Right cardiac atrium (tissue), 5 donors: ENCODE data around the gene DRGX. TPM values are rescaled to one million over a fixed set of nuclear protein-coding genes. Genes with fewer than 3 reads are reported as not detected.

Experiments used
- ATAC-seq, 2 donors: fragments of 200-7000 bp; cut with Tn5 transposase; one replicate each; pipeline versions ENCODE4 v1.8.0 to v1.9.1; 2020; ENCODE audit warnings: moderate library complexity in 2 of 2, mild to moderate bottlenecking in 1 of 2
- DNase-seq, 3 donors: peaks; one replicate each; pipeline ENCODE4 v3.0.0-alpha.2; 2020
- H3K27ac ChIP-seq: one replicate; pipeline ENCODE4 v1.5.1; 2013; ENCODE audit warnings: mild to moderate bottlenecking, low read length, control low read depth, moderate library complexity
- H3K27me3 ChIP-seq: one replicate; pipeline ENCODE4 v1.6.1; 2013; ENCODE audit not compliant: control insufficient read depth, insufficient read depth
- H3K4me1 ChIP-seq: one replicate; pipeline ENCODE4 v1.6.1; 2013; ENCODE audit warnings: low read length; ENCODE audit not compliant: control insufficient read depth, insufficient read depth
- H3K4me3 ChIP-seq: one replicate; pipeline ENCODE4 v1.5.1; 2013; ENCODE audit warnings: low read length, control low read depth
- H3K9me3 ChIP-seq: one replicate; pipeline ENCODE4 v1.6.1; 2013; ENCODE audit warnings: low read length; ENCODE audit not compliant: control insufficient read depth
- WGBS: extraction: QIAGEN DNeasy Blood & Tissue Kit; methylation state at CpG from one replicate; pipeline ENCODE4 v1.1.7; 2013; 5-methylcytosine and 5-hydroxymethylcytosine counted together
- intact Hi-C, 4 donors: fragments of 100-400 bp; cut with DNase I; formaldehyde crosslinking; loops; one replicate each; pipeline versions ENCODE4 v1.11.0 to v1.14.0; 2022 to 2023
- polyA plus RNA-seq: library from polyadenylated mRNA; stranded (reverse); fragments of 200-250 nt; gene quantifications from one replicate; pipeline ENCODE4 v1.2.3, GENCODE V29; 2013
- total RNA-seq, 4 donors: library from RNA; stranded (reverse); fragmentation: NEBNext Ultra II Directional; extraction: Animal tissue kit (Norgen Biotek cat#: 25700); gene quantifications; one replicate each; pipeline ENCODE4 v1.2.1, GENCODE V29; 2021
- donor health status: healthy with polysubstance abuse.
- donor health status: DM: no; HTN: yes; CAD: no.
- donor health status: DM: no; HTN: no; CAD: no.
- donor health status: DM: no; HTN: yes; CAD: no; lungs with severe emphysema.
- donor health status: DM: yes; HTN: yes; CAD: no.

DRGX gene
- total and polyA plus RNA-seq, 5 donors = not detected

- Histone ChIP-seq H3K9me3 (no peaks in the 10 kb centered on the region), H3K27ac (no peak overlapping the region), H3K4me1 (no peaks in the 10 kb centered on the region), H3K27me3 (no peaks in the 10 kb centered on the region), H3K4me3 (no peak overlapping the region)
- 3% methylated on average over 2 of the region's 2 CpGs for WGBS
- ATAC-seq (peak in 1 of 2 donors; percentile 67), DNase-seq (peak; percentile 73 to 92 (median 90))
- intact Hi-C loops = loop anchor here in 3 of 4 donors (2.0 to 10.0 kb wide), 3 partner anchors 57 to 113 kb away; no protein-coding TSS in a partner anchor
Measured at GRCh38 chr10:49407552-49408137, 11.8 kb upstream of the DRGX start.

GRCh38 chr10:49407151-49407550, 11.3 kb upstream of the DRGX start:
- H3K4me1 ChIP-seq = no peaks in the 10 kb centered on the region
- no peak overlapping the region for H3K4me3 ChIP-seq
- intact Hi-C loops = loop anchor here in 3 of 4 donors (2.0 to 10.0 kb wide), 3 partner anchors 58 to 114 kb away; no protein-coding TSS in a partner anchor
- DNase-seq (no peak), ATAC-seq (no peak)
- no peaks in the 10 kb centered on the region for H3K9me3 ChIP-seq
- 65% methylated on average over 5 of the region's 5 CpGs for WGBS
- H3K27me3 ChIP-seq = no peaks in the 10 kb centered on the region
- H3K27ac ChIP-seq = no peak overlapping the region

- Histone ChIP-seq H3K9me3 (no peaks in the 10 kb centered on the region), H3K4me3 (no peak overlapping the region), H3K4me1 (no peaks in the 10 kb centered on the region), H3K27me3 (no peaks in the 10 kb centered on the region), H3K27ac (no peak overlapping the region)
- no peak for DNase-seq
- intact Hi-C loops = loop anchor here in 1 of 4 donors (10.0 kb wide), 1 partner anchor 60 kb away; no protein-coding TSS in a partner anchor
- WGBS = 67% methylated on average over 8 of the region's 8 CpGs
- ATAC-seq = no peak
Measured at GRCh38 chr10:49404321-49404878, 8.5 kb upstream of the DRGX start.

GRCh38 chr10:49403363-49403762, 7.5 kb upstream of the DRGX start:
- ATAC-seq (no peak), DNase-seq (no peak)
- no peak overlapping the region for H3K27ac ChIP-seq
- no peaks in the 10 kb centered on the region for H3K4me1 ChIP-seq
- intact Hi-C loops = loop anchor here in 1 of 4 donors (10.0 kb wide), 1 partner anchor 61 kb away; no protein-coding TSS in a partner anchor
- no peak overlapping the region for H3K4me3 ChIP-seq
- no peaks in the 10 kb centered on the region for H3K27me3 ChIP-seq
- 61% methylated on average over 3 of the region's 3 CpGs for WGBS
- no peaks in the 10 kb centered on the region for H3K9me3 ChIP-seq

- no peaks in the 10 kb centered on the region for H3K9me3 ChIP-seq
- H3K4me3 ChIP-seq = no peak overlapping the region
- 74% methylated on average over 2 of the region's 2 CpGs for WGBS
- H3K27ac ChIP-seq = no peak overlapping the region
- no peaks in the 10 kb centered on the region for H3K27me3 ChIP-seq
- ATAC-seq (no peak), DNase-seq (no peak)
- peaks cover 5% of the 10 kb centered on the region for H3K4me1 ChIP-seq
- intact Hi-C loops = loop anchor here in 1 of 4 donors (10.0 kb wide), 1 partner anchor 64 kb away; no protein-coding TSS in a partner anchor
Measured at GRCh38 chr10:49400365-49400764, 4.5 kb upstream of the DRGX start.

DNA sequence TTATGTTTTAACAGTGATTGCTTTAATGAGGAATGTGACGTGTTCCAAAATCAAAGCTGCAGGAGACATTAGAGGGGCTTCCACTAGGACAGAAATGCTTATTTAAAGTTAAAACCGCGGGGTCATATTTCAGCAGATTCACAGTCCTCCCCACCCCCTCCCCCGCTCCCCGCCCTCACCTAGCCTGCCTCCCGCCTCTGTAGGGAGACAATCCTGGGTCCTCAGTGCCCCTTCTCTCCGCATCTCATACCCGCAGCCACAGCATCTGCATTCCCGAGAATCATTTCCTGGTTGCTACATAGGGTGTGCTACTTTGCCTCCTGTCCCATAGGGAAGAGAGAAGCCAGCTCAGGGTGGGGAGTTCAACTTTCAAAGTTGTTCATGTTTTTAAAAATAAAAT, 3.1 kb upstream of the DRGX start:
- intact Hi-C loops = no loop called here
- WGBS = 7% methylated on average over 9 of the region's 9 CpGs
- Histone ChIP-seq H3K9me3 (no peaks in the 10 kb centered on the region), H3K27ac (no peak overlapping the region), H3K4me1 (peaks cover 5% of the 10 kb centered on the region), H3K27me3 (no peaks in the 10 kb centered on the region), H3K4me3 (no peak overlapping the region)
- ATAC-seq (no peak), DNase-seq (no peak)

GRCh38 chr10:49398000-49398861, 2.3 kb upstream of the DRGX start:
- 2% methylated on average over 72 of the region's 72 CpGs for WGBS
- ATAC-seq = peak; percentile 89 to 93
- peak; percentile 54 to 86 (median 82) for DNase-seq
- H3K27ac ChIP-seq = no peak overlapping the region
- intact Hi-C loops = no loop called here
- H3K9me3 ChIP-seq = no peaks in the 10 kb centered on the region
- peak overlapping the region; percentile 40 for H3K4me3 ChIP-seq
- no peaks in the 10 kb centered on the region for H3K27me3 ChIP-seq
- peaks cover 5% of the 10 kb centered on the region for H3K4me1 ChIP-seq

DNA sequence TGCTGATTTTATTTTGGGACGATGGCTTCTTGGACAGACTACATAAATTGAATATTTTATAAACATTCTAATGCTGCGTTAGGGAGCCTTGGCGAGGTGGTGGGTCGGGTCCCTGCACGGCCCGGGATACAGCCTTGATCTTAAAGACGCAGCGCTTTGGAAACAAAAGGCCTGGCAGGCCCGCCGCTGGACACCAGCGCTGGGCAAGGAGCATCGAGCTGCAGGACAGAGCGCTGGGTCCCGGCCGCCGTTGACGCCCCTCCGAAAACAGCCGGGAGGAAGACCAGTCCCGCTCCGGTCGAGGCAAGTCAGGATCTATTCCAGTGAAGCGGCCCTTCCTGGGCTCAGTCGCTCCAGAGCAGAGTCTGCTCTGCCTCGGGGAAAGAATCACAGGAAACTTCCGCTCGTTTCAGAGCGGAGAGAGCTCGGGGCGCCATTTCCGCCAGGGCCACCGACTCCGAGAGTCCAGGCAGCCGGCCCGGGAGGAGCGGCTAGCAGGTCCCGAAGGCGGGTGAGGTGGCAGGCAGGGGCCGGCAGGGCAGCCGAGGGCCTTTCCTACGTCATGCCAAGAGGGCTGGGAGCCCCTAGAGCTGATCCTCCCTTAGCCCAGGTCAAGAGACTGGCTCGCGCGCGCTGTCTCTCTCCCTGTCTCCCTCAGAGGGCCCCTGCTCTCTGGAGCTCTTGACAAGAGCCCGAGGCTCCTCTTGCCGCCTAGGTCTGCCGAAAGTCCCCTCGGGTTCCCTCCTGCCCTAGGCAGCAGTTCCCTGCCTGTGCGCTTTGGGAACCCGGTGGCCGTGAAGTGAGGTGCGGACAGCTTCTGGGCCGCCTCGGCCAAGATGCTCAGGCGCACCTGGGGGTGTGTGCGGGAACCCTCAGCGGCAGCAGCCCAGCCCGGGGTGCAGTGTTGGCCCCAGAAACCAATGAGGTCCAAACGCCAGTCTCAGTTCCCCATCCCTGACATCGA, 1.4 kb upstream of the DRGX start:
- Histone ChIP-seq H3K9me3 (no peaks in the 10 kb centered on the region), H3K27me3 (no peaks in the 10 kb centered on the region), H3K27ac (no peak overlapping the region), H3K4me1 (peaks cover 5% of the 10 kb centered on the region), H3K4me3 (no peak overlapping the region)
- intact Hi-C loops = no loop called here
- DNase-seq (no peak), ATAC-seq (peak; percentile 8 to 19)
- WGBS = 2% methylated on average over 61 of the region's 61 CpGs

GRCh38 chr10:49396666-49396999, 744 bp upstream of the DRGX start:
- 20% methylated on average over 8 of the region's 8 CpGs for WGBS
- Histone ChIP-seq H3K9me3 (no peaks in the 10 kb centered on the region), H3K4me3 (no peak overlapping the region), H3K27me3 (peaks cover 4% of the 10 kb centered on the region), H3K4me1 (peaks cover 5% of the 10 kb centered on the region), H3K27ac (no peak overlapping the region)
- intact Hi-C loops = no loop called here
- ATAC-seq (no peak), DNase-seq (no peak)

DNA sequence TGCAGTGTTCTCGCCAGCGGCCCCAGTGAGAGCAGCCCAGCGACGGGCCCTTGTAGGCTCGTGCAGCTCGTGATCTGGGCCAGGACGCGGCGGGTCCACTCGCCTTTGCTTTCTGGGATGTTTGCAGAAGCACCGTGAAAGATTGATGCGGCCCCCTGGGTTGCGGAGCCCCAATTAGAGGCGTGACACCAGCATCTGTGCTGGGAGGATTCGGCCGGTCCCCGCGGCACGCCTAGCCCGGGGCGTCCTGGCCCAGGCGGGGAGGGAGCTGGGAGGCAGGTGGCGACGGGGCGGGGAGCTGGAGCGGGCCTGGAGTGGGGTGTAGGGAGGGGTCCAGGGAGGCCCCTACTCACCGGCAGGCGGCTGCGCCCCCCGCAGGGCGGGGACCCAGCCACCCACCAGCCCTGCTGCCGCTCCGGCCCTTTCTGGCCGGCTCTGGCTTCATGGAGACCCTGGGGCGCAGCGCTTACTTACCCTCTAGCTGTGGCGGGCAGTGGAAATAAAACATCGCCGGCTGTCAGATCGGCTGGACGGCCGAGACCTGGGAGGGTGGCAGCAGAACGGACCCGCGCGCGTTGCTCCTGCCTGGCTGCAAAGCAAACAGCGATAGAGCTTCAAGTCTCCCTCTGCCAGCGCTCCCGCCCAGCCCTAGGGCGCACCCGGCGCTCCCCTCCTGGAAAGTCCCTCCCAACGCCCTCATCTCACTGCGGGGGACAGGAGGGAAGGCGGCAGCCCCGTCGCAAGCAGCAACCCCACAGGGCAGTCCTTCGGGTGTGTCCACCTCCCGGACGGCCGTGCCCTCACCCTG, 752 bp downstream of the DRGX start:
- WGBS = 2% methylated on average over 62 of the region's 62 CpGs
- H3K27me3 ChIP-seq = peaks cover 4% of the 10 kb centered on the region
- H3K27ac ChIP-seq = no peak overlapping the region
- H3K4me3 ChIP-seq = peak overlapping the region; percentile 26
- peaks cover 5% of the 10 kb centered on the region for H3K4me1 ChIP-seq
- no peaks in the 10 kb centered on the region for H3K9me3 ChIP-seq
- DNase-seq = peak in 1 of 3 donors; percentile 42
- intact Hi-C loops = no loop called here
- ATAC-seq = peak in 1 of 2 donors; percentile 26
